Body of pancreas (tissue), 4 donors: ENCODE data around the gene SPOP. TPM values are rescaled to one million over a fixed set of nuclear protein-coding genes. Genes with fewer than 3 reads are reported as not detected.

Experiments
- ATAC-seq: fragments of 150-250 bp; one replicate; pipeline ENCODE4 v1.9.1; 2016
- DNase-seq, 4 donors: peaks; one replicate each; pipeline ENCODE4 v3.0.0-alpha.2; 2019
- H3K27ac ChIP-seq, 4 donors: fragments of 200-600 bp; sonication (generic); 1 replicate in 3 of 4; 2 replicates in 1 of 4; pipeline versions ENCODE4 v1.5.1 to v1.6.1; 2016 to 2019; ENCODE audit warnings: mild to moderate bottlenecking in 1 of 4, mixed read lengths in 1 of 4, moderate library complexity in 1 of 4
- H3K27me3 ChIP-seq, 2 donors: fragments of 200-600 bp; sonication (generic); one replicate each; pipeline ENCODE4 v1.6.0; 2016; ENCODE audit warnings: mild to moderate bottlenecking in 1 of 2
- H3K36me3 ChIP-seq, 2 donors: fragments of 200-600 bp; sonication (generic); replicated peaks in 1 of 2; 2 replicates each; pipeline ENCODE4 v1.5.1; 2016; ENCODE audit warnings: low read depth in 2 of 2; ENCODE audit not compliant: insufficient read depth in 1 of 2
- H3K4me1 ChIP-seq: fragments of 200-600 bp; sonication (generic); one replicate; pipeline ENCODE4 v1.6.0; 2016
- H3K4me3 ChIP-seq, 2 donors: fragments of 200-600 bp; sonication (generic); 1 replicate in 1 of 2; 2 replicates in 1 of 2; pipeline ENCODE4 v1.5.1; 2016 to 2019
- H3K9me3 ChIP-seq, 3 donors: fragments of 200-600 bp; sonication (generic); 1 replicate in 2 of 3; 2 replicates in 1 of 3; pipeline ENCODE4 v1.5.1; 2016
- POLR2A ChIP-seq, 3 donors: fragments of 450-650 bp; IDR thresholded peaks; one replicate each; pipeline ENCODE4 v1.6.1; 2016; ENCODE audit warnings: antibody characterized with exemption in 3 of 3, mild to moderate bottlenecking in 2 of 3
- WGBS, 2 donors: methylation state at CpG; one replicate each; pipeline ENCODE4 v1.1.5; 2017; 5-methylcytosine and 5-hydroxymethylcytosine counted together
- intact Hi-C: fragments of 100-400 bp; cut with DNase I; formaldehyde crosslinking; loops from one replicate; pipeline ENCODE4 v1.15.1; 2023
- total RNA-seq, 2 donors: library from RNA; depleted of rRNA; stranded (reverse); fragments of >200 nt; gene quantifications; one replicate each; pipeline ENCODE4 v1.1.0, GENCODE V29; 2016
- TF ChIP-seq, protein P1 (sequence below), 7 experiments: fragments of 450-650 bp in 4 of 7; fragments of 200-600 bp in 3 of 7; sonication (generic) in 3 of 7; IDR thresholded peaks; one replicate each; pipeline ENCODE4 v1.5.1; 2016 to 2019; ENCODE audit warnings: antibody characterized with exemption in 7 of 7

The SPOP gene
- total RNA-seq, 2 donors from 2014 or later = 42.3 to 57.4 TPM

GRCh38 chr17:49637739-49638138, 40.2 kb downstream of the SPOP start:
- Histone ChIP-seq H3K36me3 (no peaks in the 10 kb centered on the region), H3K27me3 (no peaks in the 10 kb centered on the region), H3K4me3 (no peak overlapping the region), H3K27ac (no peak overlapping the region), H3K4me1 (peaks cover 33% of the 10 kb centered on the region), H3K9me3 (no peaks in the 10 kb centered on the region)
- 100% methylated on average over 1 of the region's 1 CpG for WGBS, 2 donors
- intact Hi-C loops = no loop called here
- ATAC-seq (no peak), DNase-seq (no peak)
- TF ChIP-seq, protein P1, sequence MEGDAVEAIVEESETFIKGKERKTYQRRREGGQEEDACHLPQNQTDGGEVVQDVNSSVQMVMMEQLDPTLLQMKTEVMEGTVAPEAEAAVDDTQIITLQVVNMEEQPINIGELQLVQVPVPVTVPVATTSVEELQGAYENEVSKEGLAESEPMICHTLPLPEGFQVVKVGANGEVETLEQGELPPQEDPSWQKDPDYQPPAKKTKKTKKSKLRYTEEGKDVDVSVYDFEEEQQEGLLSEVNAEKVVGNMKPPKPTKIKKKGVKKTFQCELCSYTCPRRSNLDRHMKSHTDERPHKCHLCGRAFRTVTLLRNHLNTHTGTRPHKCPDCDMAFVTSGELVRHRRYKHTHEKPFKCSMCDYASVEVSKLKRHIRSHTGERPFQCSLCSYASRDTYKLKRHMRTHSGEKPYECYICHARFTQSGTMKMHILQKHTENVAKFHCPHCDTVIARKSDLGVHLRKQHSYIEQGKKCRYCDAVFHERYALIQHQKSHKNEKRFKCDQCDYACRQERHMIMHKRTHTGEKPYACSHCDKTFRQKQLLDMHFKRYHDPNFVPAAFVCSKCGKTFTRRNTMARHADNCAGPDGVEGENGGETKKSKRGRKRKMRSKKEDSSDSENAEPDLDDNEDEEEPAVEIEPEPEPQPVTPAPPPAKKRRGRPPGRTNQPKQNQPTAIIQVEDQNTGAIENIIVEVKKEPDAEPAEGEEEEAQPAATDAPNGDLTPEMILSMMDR (IDR thresholded peaks at IDR 0.05) = no peak
- no peak for TF ChIP-seq POLR2A (IDR thresholded peaks at IDR 0.05)

DNA sequence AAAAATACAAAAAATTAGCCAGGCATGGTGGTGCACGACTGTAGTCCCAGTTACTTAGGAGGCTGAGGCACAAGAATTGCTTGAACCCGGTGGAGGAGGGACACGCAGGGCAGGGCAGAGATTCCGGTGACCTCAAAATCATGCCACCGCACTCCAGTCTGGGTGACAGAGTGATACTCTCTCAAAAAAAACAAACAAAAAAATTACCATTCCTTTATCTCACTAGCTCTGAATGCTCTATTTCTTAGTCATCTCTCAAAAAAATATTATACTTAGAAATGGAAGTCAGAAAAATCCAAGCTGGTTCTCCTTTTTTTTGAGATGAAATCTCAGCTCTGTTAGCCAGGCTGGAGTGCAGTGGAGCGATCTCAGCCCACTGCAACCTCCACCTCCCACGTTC, 40.8 kb downstream of the SPOP start:
- no peaks in the 10 kb centered on the region for H3K27me3 ChIP-seq
- H3K36me3 ChIP-seq = no peaks in the 10 kb centered on the region
- TF ChIP-seq, protein P1 (IDR thresholded peaks at IDR 0.05) = no peak
- TF ChIP-seq POLR2A (IDR thresholded peaks at IDR 0.05) = no peak
- no peak overlapping the region for H3K4me3 ChIP-seq
- WGBS, 2 donors = 91 to 93% methylated on average over 7 of the region's 7 CpGs
- H3K4me1 ChIP-seq = peaks cover 37% of the 10 kb centered on the region
- no peak for DNase-seq
- no peak for ATAC-seq
- H3K9me3 ChIP-seq = no peaks in the 10 kb centered on the region
- intact Hi-C loops = no loop called here
- H3K27ac ChIP-seq = no peak overlapping the region

DNA sequence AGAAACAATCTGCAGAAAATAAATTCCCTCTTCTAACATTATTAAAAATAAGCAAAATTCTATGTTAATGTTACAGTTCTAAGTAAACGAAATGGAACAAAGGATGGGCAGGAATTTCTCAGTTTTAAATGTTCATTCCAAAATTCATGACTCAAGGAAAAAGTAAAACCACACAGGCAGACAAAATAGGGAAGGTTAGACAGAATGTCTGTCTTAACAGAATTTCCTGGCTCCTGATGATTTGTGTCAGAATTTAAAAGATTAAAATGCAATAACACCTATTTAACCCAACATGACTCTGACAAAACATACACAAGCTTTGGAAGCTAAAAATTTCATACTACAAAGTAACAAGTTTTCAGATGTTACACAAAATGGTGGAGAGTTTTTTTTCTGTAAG, 42.8 kb downstream of the SPOP start:
- Histone ChIP-seq H3K36me3 (no peaks in the 10 kb centered on the region), H3K27me3 (no peaks in the 10 kb centered on the region), H3K27ac (no peak overlapping the region), H3K4me1 (peaks cover 50% of the 10 kb centered on the region), H3K9me3 (no peaks in the 10 kb centered on the region), H3K4me3 (no peak overlapping the region)
- 56 to 60% methylated on average over 1 of the region's 1 CpG for WGBS, 2 donors
- DNase-seq (no peak), ATAC-seq (no peak)
- intact Hi-C loops = no loop called here
- no peak for TF ChIP-seq POLR2A (IDR thresholded peaks at IDR 0.05)
- TF ChIP-seq, protein P1 (IDR thresholded peaks at IDR 0.05) = no peak

DNA sequence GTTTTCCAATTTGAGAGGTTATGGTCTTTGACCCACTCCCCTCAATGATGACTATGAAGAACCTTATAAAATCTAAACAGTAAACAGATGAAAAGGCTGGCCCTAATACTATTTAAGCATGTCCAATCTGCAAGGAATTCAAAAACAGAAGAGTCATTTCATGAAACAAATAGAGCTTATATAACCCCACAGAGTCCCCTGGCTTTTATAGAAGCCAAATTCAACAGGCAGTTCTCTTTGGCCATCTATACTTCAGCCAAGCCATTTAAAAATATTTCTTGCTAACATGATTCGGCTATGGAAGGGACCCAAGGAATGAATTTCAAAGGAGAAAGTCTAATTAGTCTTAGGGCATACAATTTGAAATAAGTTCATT, 43.4 kb downstream of the SPOP start:
- Histone ChIP-seq H3K27me3 (no peaks in the 10 kb centered on the region), H3K27ac (peak overlapping the region in 1 of 4 donors; percentile 34), H3K9me3 (no peaks in the 10 kb centered on the region), H3K36me3 (no peaks in the 10 kb centered on the region), H3K4me3 (no peak overlapping the region), H3K4me1 (peaks cover 56% of the 10 kb centered on the region)
- ATAC-seq (no peak), DNase-seq (no peak)
- intact Hi-C loops = no loop called here
- TF ChIP-seq POLR2A (IDR thresholded peaks at IDR 0.05) = no peak
- TF ChIP-seq, protein P1 (IDR thresholded peaks at IDR 0.05) = no peak
- WGBS, 2 donors = 81 to 90% methylated on average over 1 of the region's 1 CpG

GRCh38 chr17:49633762-49634484, 44.0 kb downstream of the SPOP start:
- intact Hi-C loops = no loop called here
- Histone ChIP-seq H3K27ac (peak overlapping the region in 1 of 4 donors; percentile 34), H3K4me3 (no peak overlapping the region), H3K9me3 (no peaks in the 10 kb centered on the region), H3K36me3 (no peaks in the 10 kb centered on the region), H3K27me3 (no peaks in the 10 kb centered on the region), H3K4me1 (peaks cover 62% of the 10 kb centered on the region)
- TF ChIP-seq POLR2A (IDR thresholded peaks at IDR 0.05) = no peak
- TF ChIP-seq, protein P1 (IDR thresholded peaks at IDR 0.05) = no peak
- ATAC-seq (no peak), DNase-seq (no peak)
- 80 to 88% methylated on average over 4 of the region's 4 CpGs for WGBS, 2 donors
